ENCODE measurements around the gene CRYAB. TPM values are rescaled to one million over a fixed set of nuclear protein-coding genes. Genes with fewer than 3 reads are reported as not detected.

The CRYAB gene
- total RNA-seq, 1 experiment from 2014 or later: not detected

DNA sequence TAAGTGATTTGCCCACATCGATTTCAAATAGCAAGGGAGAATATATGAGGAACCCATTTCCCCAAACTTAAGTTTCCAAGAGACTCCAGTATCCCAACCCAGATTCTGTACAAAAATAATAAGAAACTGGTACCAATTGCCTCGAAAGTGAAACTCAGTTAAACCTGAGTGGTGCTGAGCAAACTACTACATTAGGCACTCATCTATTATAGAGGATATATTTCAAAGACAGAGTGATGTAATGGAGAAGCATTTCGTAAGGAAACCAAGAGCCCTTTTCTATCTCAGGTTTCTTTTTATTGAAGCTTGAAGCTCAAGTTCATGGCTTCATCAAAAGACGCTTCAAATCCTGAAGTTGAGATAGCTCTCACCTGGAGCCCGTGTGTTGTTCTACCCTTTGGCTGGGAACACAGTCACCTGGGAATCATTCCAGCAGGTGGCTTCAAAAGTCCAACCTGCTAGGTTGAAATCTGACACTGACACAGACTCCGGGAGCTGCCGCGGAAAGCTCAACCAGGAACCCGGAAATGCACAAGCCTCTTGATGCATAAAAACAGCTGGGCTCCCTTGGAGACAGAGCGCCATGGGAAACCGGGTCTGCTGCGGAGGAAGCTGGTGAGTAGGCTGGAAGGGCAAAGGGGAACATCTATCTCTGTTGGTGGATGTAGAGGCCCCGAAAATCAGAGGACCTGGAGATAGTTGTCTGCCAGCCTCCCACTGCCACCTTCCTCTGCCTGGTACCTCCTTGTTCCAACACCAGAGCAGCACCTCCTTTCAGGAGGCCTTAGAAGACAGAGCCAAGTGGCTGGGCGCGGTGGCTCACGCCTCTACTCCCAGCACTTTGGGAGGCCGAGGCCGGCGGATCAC lies 7.1 kb upstream of the CRYAB start, which contains the start of gene C11orf52:
C11orf52 (plus strand) TSS at position 524 of the 867 bp plus-strand sequence; CDS start at position 584, 60 bp downstream.
- no peaks in the 10 kb centered on the region for H3K79me2 ChIP-seq (ENCODE audit: low read length)
- H3K9me3 ChIP-seq (ENCODE audit: low read length): no peaks in the 10 kb centered on the region
- H3K4me1 ChIP-seq (ENCODE audit: low read length): peaks cover 4% of the 10 kb centered on the region
- DNase-seq: no peak
- H3K9me2 ChIP-seq (replicated peaks; ENCODE audit: insufficient read depth, low read length): no peaks in the 10 kb centered on the region
- no peaks in the 10 kb centered on the region for H3K27me3 ChIP-seq (ENCODE audit: low read length)
- H3K9ac ChIP-seq (ENCODE audit: low read length): no peak within 1 kb of the TSS
- H2AFZ ChIP-seq (ENCODE audit: low read length): no peak within 1 kb of the TSS
- H4K20me1 ChIP-seq (ENCODE audit: insufficient read depth, low read depth, low read length): no peaks in the 10 kb centered on the region
- H3K4me3 ChIP-seq (ENCODE audit: low read length): no peak within 1 kb of the TSS
- no peak within 1 kb of the TSS for H3K4me2 ChIP-seq (ENCODE audit: low read depth, low read length, poor library complexity, severe bottlenecking)
- no peaks in the 10 kb centered on the region for H3K36me3 ChIP-seq (ENCODE audit: insufficient read depth, low read length)
- no peak within 1 kb of the TSS for H3K27ac ChIP-seq (ENCODE audit: low read length)

GRCh38 chr11:111917788-111918187 lies 6.2 kb upstream of the CRYAB start:
- no peaks in the 10 kb centered on the region for H3K4me1 ChIP-seq (ENCODE audit: low read length)
- no peak overlapping the region for H3K4me3 ChIP-seq (ENCODE audit: low read length)
- DNase-seq: no peak
- no peaks in the 10 kb centered on the region for H4K20me1 ChIP-seq (ENCODE audit: insufficient read depth, low read depth, low read length)
- H3K9ac ChIP-seq (ENCODE audit: low read length): no peak overlapping the region
- no peaks in the 10 kb centered on the region for H3K36me3 ChIP-seq (ENCODE audit: insufficient read depth, low read length)
- no peak overlapping the region for H3K4me2 ChIP-seq (ENCODE audit: low read depth, low read length, poor library complexity, severe bottlenecking)
- no peaks in the 10 kb centered on the region for H3K9me3 ChIP-seq (ENCODE audit: low read length)
- no peaks in the 10 kb centered on the region for H3K27me3 ChIP-seq (ENCODE audit: low read length)
- H3K79me2 ChIP-seq (ENCODE audit: low read length): no peaks in the 10 kb centered on the region
- no peak overlapping the region for H2AFZ ChIP-seq (ENCODE audit: low read length)
- H3K27ac ChIP-seq (ENCODE audit: low read length): no peak overlapping the region
- no peaks in the 10 kb centered on the region for H3K9me2 ChIP-seq (replicated peaks; ENCODE audit: insufficient read depth, low read length)

DNA sequence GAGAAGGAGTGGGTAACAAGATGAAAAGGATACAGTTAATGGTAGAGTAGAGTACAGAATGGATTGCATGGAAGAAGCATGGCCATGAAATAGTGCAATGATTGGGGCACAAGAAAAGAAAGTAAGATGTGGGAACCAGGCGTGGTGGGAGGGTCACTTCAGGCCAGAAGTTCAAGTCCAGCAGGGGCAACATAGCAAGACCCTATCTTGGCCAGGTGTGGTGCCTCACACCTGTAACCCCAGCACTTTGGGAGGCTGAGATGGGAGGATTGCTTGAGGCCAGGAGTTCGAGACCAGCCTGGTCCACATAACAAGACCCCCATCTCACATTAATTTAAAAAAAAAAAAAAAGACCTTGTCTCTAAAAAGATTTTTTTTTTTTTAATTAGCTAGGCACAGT lies 5.7 kb upstream of the CRYAB start:
- Histone ChIP-seq H3K27me3 (ENCODE audit: low read length) (no peaks in the 10 kb centered on the region), H3K4me2 (ENCODE audit: low read depth, low read length, poor library complexity, severe bottlenecking) (no peak overlapping the region), H3K9me2 (replicated peaks; ENCODE audit: insufficient read depth, low read length) (no peaks in the 10 kb centered on the region), H3K27ac (ENCODE audit: low read length) (no peak overlapping the region), H3K9me3 (ENCODE audit: low read length) (no peaks in the 10 kb centered on the region), H3K79me2 (ENCODE audit: low read length) (no peaks in the 10 kb centered on the region), H3K4me3 (ENCODE audit: low read length) (no peak overlapping the region), H3K4me1 (ENCODE audit: low read length) (no peaks in the 10 kb centered on the region), H2AFZ (ENCODE audit: low read length) (no peak overlapping the region), H4K20me1 (ENCODE audit: insufficient read depth, low read depth, low read length) (no peaks in the 10 kb centered on the region), H3K9ac (ENCODE audit: low read length) (no peak overlapping the region), H3K36me3 (ENCODE audit: insufficient read depth, low read length) (no peaks in the 10 kb centered on the region)
- no peak for DNase-seq

GRCh38 chr11:111916768-111917167 lies 5.2 kb upstream of the CRYAB start:
- DNase-seq: no peak
- Histone ChIP-seq H4K20me1 (ENCODE audit: insufficient read depth, low read depth, low read length) (no peaks in the 10 kb centered on the region), H2AFZ (ENCODE audit: low read length) (no peak overlapping the region), H3K79me2 (ENCODE audit: low read length) (no peaks in the 10 kb centered on the region), H3K9me2 (replicated peaks; ENCODE audit: insufficient read depth, low read length) (no peaks in the 10 kb centered on the region), H3K4me1 (ENCODE audit: low read length) (no peaks in the 10 kb centered on the region), H3K36me3 (ENCODE audit: insufficient read depth, low read length) (no peaks in the 10 kb centered on the region), H3K4me2 (ENCODE audit: low read depth, low read length, poor library complexity, severe bottlenecking) (no peak overlapping the region), H3K4me3 (ENCODE audit: low read length) (no peak overlapping the region), H3K9me3 (ENCODE audit: low read length) (no peaks in the 10 kb centered on the region), H3K27ac (ENCODE audit: low read length) (no peak overlapping the region), H3K9ac (ENCODE audit: low read length) (no peak overlapping the region), H3K27me3 (ENCODE audit: low read length) (no peaks in the 10 kb centered on the region)

- Histone ChIP-seq H3K27me3 (ENCODE audit: low read length) (no peaks in the 10 kb centered on the region), H3K27ac (ENCODE audit: low read length) (no peak overlapping the region), H3K4me3 (ENCODE audit: low read length) (no peak overlapping the region), H3K9ac (ENCODE audit: low read length) (no peak overlapping the region), H4K20me1 (ENCODE audit: insufficient read depth, low read depth, low read length) (no peaks in the 10 kb centered on the region), H3K79me2 (ENCODE audit: low read length) (no peaks in the 10 kb centered on the region), H3K9me3 (ENCODE audit: low read length) (no peaks in the 10 kb centered on the region), H3K4me1 (ENCODE audit: low read length) (no peaks in the 10 kb centered on the region), H2AFZ (ENCODE audit: low read length) (no peak overlapping the region), H3K36me3 (ENCODE audit: insufficient read depth, low read length) (no peaks in the 10 kb centered on the region), H3K4me2 (ENCODE audit: low read depth, low read length, poor library complexity, severe bottlenecking) (no peak overlapping the region), H3K9me2 (replicated peaks; ENCODE audit: insufficient read depth, low read length) (no peaks in the 10 kb centered on the region)
- no peak for DNase-seq
These were observed 2.4 kb upstream of the CRYAB start for GRCh38 chr11:111913997-111914396.

- Histone ChIP-seq H3K4me2 (ENCODE audit: low read depth, low read length, poor library complexity, severe bottlenecking) (no peak overlapping the region), H3K9ac (ENCODE audit: low read length) (no peak overlapping the region), H2AFZ (ENCODE audit: low read length) (no peak overlapping the region)
These were observed 1.7 kb upstream of the CRYAB start for GRCh38 chr11:111913031-111913861.

DNA sequence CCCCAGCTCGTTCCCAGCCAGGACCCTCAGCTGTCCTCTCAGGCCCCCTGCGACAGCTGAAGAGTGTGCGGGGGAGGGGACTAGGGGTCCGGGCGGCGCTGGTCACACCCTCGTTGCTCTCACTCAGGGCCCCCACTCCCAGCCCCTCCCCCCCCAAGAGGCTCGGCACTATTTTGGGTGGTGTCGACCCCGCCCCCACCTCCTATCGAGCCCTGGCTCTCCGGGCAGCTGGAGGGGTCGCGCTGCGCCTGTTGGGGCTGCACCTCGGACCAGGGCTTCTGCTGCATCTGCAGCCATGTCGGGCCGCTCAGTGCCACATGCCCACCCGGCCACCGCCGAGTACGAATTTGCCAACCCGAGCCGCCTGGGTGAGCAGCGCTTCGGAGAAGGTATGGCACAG lies 965 bp upstream of the CRYAB start, which contains the start of gene HSPB2:
HSPB2 (plus strand) TSS at position 200 of the 400 bp plus-strand sequence; CDS start at position 296, 96 bp downstream.
- H3K27me3 ChIP-seq (ENCODE audit: low read length): no peaks in the 10 kb centered on the region
- H3K79me2 ChIP-seq (ENCODE audit: low read length): no peaks in the 10 kb centered on the region
- H2AFZ ChIP-seq (ENCODE audit: low read length): no peak within 1 kb of the TSS
- H3K27ac ChIP-seq (ENCODE audit: low read length): no peak within 1 kb of the TSS
- no peak for DNase-seq
- H3K4me3 ChIP-seq (ENCODE audit: low read length): no peak within 1 kb of the TSS
- H3K9ac ChIP-seq (ENCODE audit: low read length): no peak within 1 kb of the TSS
- H3K4me1 ChIP-seq (ENCODE audit: low read length): no peaks in the 10 kb centered on the region
- no peaks in the 10 kb centered on the region for H3K36me3 ChIP-seq (ENCODE audit: insufficient read depth, low read length)
- no peak within 1 kb of the TSS for H3K4me2 ChIP-seq (ENCODE audit: low read depth, low read length, poor library complexity, severe bottlenecking)
- no peaks in the 10 kb centered on the region for H3K9me2 ChIP-seq (replicated peaks; ENCODE audit: insufficient read depth, low read length)
- H4K20me1 ChIP-seq (ENCODE audit: insufficient read depth, low read depth, low read length): no peaks in the 10 kb centered on the region
- H3K9me3 ChIP-seq (ENCODE audit: low read length): no peaks in the 10 kb centered on the region

More at GRCh38 chr11:111913031-111913861, 1.7 kb upstream of the CRYAB start:
- Histone ChIP-seq H3K36me3 (ENCODE audit: insufficient read depth, low read length) (no peaks in the 10 kb centered on the region), H3K9me2 (replicated peaks; ENCODE audit: insufficient read depth, low read length) (no peaks in the 10 kb centered on the region), H3K4me3 (ENCODE audit: low read length) (no peak overlapping the region), H3K9me3 (ENCODE audit: low read length) (no peaks in the 10 kb centered on the region), H4K20me1 (ENCODE audit: insufficient read depth, low read depth, low read length) (no peaks in the 10 kb centered on the region), H3K27me3 (ENCODE audit: low read length) (no peaks in the 10 kb centered on the region), H3K79me2 (ENCODE audit: low read length) (no peaks in the 10 kb centered on the region), H3K27ac (ENCODE audit: low read length) (no peak overlapping the region), H3K4me1 (ENCODE audit: low read length) (no peaks in the 10 kb centered on the region)
- no peak for DNase-seq

Measured in Karpas-422 (cell line).